GM19397 (cell line): Measurements from ENCODE around the gene SLC6A8.

ENCODE experiments used
- ATAC-seq: cut with Tn5 transposase; IDR thresholded peaks from one replicate; pipeline ENCODE4 v1.9.1; 2021; ENCODE audit warnings: mild to moderate bottlenecking, moderate library complexity; ENCODE audit not compliant: unreplicated experiment

SLC6A8 gene

DNA sequence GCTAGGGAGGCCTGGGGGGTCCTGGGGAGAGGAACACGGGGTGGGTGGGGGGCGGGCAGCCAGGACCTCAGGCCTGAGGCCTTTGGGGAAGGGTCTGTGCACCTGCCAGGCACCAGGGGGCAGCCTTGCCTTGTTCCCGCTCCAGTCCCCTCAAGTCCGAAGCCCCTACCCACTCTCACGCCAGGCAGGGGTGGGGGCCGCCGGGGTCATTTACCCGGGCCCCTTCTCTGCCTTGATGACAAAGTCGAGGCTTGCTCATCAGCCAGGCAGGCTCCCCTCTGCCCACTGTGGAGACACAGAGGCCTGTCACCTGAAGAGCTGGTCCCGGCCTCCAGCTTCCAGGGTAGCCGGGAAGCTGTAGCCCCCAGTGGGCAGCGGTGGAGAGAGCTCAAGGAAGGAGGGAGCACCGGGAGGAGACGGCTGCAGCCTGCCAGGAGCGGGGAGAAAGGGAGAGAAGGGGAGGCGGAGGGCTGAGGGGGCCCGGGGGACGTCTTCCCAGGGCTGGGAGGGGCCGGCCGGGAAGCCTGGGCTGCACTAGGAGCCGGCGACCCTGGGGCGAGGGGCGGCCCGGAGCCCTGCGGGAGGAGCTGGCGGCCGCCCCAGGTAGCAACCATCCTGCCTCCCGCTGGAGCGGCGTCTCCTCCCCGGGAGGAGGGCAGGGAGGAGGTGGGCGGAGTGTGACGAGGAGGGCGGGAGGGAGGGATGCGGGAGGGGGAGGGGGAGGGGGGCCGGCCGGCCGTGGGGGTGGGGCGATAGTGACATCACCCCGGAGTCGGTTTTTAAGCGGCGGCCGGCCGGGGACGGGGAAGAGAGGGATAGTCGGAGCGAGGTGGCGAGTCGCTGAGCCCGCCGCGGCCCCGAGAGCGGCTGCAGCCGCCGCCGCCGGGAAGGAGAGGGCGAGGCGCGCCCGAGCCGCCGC lies at the start of gene SLC6A8:
SLC6A8 (plus strand) TSS at position 806 of the 919 bp plus-strand sequence. CDS start 649 bp downstream, outside the sequence.
- no peak for ATAC-seq

DNA sequence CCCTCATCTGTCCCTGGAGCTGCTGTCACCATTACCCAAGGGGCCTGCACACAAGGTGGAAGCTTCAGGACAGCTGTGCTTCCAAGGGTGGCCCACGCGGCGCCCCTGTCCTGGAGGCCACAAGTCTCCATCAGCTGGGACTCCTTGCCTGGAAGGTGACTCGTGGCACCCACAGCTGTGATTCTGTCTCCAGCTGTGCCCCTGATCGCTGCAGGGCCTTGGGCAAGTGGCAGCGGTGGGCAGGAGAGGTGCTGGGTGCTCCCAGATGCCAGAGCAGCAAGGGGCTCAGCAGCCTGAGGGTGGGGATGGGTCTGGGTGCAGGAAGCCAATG lies 49.7 kb upstream of the SLC6A8 start:
- ATAC-seq, result no peak

DNA sequence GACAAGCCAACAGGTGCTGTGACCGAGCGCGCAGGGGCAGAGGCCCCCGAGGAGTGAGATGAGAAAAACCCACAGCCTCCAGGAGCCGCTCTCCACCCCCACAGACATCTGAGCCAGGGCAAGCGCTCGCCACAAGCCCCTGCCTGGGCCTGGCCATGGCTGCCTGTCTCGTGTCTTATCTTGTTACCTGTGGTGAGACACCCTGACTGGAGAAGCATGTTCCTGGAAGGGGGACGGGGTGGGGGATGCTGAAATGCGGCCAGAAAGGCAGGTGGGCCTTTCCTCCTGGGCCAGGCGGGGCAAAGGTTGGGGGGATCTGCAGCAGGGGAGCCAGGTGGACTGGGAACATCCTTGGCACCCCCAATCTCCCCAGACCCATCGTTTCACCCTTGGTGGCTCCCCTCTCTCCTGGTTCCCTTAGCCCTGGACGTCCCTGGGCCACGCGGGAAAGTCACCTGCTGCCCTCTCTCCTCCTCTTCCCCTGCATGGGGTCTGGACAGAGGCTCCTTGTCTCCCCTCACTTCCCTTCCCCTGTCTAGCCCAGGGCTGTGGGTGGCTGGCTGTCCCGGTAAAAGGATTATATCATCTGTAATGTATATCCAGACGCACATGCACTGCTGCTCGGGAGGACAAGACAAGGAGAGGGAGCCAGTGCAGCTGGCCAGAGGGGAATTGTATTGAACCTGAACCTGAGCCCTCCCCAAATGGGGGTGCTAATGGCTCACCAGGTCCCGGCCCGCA lies 49.1 kb upstream of the SLC6A8 start:
- ATAC-seq, result no peak

DNA sequence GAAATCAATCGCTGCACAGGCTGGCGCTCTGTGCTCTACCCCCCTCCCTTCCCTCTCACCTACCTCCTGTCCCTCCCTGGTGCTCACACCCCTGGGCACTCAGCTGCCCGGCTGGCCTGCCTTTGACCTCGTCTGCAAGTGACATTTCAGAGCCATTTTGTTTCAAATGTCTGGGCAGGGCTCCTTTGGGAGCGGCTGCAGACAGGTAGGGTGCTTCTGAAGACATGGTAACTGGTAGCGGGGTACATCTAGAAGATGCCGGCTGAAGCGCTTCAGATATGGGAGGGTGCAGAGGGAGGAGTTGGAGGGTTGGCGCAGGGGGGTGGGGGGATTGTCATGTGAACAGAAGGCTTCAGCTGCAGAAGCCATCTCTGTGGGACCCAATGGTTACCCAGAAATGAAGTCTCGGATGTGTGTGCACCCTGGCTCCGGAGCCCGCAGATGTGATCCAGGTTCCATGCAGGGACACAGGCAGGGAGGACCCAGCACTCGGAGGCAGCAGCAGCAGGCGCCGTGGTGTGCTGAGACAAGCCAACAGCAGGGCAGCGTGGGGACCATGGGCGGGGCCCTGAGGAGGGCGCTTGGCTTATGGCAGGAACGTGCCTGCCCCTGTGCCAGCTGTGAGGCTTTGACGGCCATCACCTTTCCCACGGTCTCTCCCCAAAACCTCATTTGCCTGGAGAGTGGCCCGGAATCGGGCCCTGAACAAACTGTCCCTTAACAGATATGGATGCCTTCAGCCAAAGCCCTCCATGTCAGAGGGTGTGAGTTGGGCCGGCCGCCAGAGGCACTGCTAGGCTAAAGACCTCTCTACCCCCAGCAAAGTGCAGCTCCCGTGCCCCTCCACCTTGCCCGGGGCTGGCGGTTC lies 48.3 kb upstream of the SLC6A8 start:
- no peak for ATAC-seq

DNA sequence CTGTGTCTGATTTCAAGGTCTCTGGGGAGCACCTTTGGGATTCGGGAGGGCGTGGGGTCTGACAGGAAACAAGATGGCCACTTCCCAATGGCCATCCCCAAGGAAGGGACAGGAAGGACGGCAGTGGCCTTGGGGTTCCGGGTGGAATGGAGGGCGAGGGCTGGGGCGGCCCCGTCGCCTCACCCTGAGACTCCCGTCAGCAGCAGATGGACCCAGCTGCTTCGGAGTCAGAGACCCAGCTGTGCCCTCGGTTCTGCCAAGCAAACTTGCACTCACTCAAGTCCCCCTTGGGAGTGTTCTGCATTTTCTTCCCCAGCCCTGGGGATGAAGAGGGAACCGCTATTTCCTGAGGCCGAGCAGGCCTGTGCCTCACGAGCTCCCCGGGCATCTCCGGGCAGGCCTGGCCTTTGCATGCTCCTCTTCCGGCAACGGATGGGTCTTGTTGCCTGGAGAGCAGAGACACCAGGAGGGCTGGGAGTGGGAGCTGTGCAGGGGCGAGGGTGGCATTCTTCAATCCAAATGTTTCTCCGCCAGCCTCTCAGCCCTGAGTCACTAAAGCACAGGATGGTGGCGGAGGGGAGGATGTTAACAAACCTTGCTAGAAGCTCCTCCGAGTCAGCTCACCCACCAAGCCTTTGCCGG lies 47.6 kb upstream of the SLC6A8 start:
- no peak for ATAC-seq

DNA sequence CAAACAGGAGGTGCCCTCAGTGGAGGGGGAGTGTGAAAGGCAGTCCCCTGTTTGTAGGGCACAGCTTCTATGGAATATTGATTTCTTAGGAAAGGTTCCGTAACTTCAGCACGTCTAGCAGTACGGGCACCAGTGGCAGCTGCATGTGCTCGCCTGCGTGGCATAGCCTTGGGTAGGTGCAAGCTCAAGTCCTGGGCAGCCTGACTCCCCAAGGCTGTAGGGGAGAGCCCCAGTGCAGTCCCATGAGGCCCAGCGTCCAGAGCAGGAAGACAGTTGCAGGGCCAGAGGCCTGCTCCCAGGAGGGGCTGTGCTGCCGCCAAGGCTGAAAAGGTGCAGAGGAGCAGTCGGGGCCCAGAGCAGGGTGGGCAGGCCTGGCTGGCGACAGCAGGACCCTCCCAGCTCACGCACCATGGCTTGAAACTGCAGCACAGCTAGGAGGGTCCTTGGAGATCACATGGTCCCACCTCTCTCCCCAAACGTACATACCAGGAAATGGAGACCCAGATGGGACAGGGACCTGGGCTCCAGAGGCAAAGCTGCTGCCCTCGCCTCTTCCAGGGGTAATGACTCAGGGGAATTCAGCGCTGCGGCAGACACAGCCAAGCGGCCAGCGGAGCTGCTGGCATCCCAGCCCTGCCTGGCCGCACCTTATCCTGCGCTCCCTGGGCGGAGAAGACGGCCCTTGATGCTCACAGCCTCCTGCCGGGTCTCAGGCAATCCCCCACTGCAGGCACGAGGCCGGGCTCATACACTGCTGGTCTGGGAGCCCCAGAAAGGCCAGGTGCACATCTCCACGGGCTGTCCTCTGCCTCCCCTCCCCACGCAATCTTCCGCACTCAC lies 46.8 kb upstream of the SLC6A8 start:
- ATAC-seq, result no peak

DNA sequence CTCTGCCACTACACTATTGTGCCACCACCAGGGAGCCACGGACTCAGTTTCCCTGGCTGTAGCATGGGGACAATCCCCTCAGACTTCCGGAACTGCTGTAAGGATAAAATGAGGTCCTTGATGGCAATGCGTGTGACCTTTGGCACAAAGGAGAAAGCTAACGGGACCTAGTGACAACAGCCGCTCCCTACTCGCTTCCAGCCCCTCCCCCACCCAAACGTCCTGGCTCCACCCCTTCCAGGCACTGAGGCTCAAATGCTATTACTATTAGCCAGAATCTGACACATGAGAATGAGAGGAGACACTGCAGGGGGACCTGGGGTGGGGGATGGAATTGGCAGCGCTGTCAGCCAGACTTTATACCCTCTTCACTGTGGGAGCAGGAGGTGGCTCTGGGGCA lies 46.1 kb upstream of the SLC6A8 start:
- ATAC-seq, result no peak

DNA sequence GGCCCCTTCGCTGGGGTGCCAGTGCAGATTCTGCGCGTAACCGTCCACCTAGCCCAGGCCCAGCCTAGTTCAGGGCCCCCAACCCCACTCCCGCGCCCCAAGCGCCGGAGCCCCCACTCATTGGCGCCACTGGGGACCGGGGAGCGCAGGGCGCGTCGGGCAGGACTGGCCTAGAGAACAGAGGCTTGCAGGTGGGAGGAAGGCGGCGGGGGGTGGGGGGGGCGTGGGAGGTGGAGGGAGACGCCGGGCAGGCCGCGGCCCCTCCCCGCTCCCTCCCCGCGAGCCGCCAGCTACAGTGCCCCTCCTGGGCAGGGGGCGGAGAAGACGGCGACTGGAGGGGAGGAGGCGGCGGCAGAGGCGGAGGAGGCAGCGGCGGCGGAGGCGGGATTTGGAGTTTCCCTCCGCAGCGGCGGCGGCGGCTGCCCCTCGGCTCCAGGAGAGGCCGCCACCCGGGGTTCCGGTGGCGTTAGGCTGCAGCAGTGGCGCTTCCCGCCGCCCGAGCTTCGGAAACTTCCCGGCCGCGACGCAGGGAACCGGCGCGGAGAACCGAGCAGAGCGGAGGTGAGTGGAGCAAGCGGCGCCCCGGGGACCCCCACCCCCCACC lies 45.6 kb upstream of the SLC6A8 start:
- ATAC-seq, result no peak

DNA sequence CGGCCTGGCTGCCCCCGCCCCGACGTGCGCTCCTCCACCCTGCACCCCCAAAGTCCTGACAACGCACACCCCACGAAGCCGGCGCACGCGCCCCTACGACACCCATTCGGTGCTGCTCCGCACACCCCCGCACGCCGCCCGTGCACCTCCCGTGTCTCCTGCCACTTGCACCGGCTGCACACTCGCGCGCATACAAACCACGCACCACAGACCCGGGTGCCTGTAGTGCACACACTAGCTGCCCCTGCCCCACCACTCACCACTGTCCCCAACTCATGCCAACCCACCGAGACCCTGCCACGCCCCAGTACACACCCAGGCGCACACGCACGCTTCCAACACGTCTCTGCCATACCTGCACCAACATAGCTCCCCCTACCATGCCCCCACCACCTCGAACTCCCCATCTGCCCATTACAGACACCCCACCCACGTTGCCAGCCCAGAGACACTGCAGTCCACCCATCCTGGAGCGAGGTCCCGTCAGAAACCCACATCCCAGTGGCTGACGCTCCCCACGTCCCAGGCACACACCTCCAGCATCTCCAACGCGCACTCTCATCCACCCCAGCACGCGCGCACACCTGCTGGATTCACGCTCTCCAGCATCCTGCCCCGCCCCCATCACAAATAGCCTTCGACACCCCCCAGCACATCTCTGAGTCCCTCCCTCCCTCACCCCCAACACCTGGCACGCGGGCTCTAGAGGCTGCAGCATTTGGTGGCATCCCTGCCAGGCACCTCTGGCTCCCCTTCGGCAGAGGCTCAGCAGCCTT lies 44.9 kb upstream of the SLC6A8 start:
- no peak for ATAC-seq

DNA sequence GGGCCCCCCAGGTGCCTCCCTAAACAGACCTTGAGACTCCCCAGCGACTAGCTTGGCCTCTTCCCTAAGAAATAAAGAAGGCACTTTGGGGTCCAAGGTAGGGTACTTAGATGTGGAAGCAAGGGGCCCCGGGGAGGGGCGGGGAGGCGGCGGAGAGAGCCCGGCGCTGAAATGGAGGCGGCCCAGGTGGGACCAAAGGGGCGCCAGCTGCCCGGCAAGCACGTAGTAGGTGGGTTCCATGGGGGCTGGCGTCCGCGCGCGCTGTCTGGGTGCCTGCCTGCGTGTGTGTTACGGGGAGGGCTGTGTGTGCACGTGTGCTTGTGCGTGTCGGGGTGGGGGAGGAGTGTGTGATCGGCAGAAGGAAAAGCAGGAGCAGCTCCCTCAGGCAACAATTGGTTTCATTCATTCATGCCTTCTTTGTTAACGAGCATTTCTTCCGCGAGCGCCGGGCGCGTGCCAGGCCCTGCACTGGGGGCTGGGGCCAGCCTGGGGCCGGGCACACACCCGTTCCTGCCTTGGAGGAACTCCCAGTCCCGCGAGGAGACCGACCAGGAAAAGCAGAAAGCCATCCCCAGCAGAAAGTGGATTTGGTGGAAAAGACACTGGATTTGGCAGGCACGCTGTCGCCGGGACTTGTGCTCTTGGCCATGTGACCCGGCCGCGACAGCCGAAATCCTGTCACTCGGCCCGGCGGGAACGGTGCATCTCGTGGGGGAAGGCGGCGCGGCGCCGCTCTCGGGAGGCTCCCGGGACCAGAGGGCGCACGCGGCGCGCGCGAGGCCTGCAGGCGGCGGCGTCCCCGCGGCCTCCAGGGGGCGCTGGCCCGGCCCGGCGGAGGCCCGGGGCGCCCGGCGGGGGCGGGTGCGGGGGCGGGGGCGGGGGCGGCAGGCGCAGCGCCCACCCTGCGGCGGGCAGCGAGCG lies 44.0 kb upstream of the SLC6A8 start:
- no peak for ATAC-seq

DNA sequence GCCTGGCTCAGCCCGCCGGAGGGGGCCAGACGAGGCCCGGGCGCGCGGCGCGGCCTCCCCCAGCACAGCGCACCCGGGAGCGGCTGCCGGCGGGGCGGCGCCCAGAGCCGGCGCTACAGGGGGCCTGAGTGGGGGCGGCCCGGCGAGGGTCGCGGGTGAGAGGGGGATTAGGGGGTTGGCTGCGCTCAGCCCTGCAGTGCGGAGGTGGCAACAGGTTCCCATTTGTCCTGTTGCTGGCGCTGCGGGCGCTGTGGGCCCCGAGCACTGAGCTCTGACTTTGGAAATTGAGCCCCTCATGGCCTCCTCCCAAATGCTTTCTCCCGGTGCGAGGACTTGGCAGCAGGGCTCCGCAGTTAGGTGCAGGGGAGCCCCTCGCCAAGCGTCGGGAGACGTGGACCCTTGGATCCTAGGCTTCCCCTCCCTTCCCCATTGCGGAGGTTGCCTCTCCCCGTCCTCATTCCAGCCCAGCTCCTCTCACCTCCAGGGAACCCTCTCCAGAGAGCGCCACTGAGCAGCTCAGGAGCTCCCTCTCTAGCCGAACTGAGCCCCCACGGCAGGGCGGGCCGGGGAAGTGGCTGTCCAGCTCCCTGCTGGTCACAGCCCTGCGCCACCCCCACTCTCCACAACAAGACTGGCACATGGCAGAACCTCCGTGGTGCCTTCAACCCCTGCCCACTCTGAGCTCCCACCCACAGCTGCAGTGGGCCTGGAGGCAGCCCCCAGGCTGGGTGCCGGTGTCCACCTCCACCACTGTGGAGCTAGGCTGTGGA lies 43.2 kb upstream of the SLC6A8 start:
- ATAC-seq, result no peak

DNA sequence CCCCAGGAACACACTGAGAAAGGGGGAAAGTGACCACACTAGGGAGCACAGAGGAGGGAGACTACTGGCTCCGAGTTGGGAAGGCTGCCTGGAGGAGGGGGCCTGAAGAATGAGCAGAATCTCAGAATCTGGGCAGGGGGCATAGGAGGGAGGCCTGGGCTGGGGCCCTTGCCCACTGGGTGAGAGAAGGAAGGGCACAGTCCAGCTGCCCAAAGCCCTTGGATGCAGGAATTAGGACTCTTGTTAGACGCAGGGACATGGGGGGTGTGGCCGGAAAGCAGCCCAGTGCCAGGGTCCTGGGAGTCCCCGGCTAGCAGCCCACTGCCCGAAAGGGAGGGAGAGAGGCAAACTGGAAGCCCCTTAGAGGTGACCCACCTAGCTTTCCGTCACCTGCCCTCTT lies 42.6 kb upstream of the SLC6A8 start:
- no peak for ATAC-seq

DNA sequence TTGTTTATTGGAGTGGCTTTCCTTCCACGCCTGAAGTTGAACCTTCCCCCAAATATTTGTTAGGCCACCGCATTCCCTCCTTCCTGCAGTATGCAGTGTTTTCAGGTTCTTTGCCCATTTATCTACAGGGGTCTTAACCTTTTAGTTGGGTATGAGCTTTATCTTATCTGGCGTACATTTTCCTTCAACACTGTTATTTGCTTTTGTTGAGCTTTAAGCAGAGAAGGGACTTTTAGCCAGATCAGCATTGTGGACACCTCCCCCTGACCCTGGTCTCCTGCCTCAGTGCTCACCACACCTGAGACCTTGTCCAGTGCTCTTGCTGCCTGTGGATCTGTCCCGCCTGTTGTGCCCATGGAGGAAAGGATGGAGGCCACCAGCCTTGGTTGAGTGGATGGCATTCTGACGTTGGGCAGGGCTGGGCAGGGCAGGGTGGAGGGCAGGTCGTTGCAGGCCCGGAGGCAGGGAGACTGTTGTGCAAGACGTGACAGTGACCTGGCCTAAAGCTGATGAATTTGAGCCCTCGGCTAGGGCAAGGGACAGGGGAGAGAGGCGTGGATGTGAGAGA lies 41.7 kb upstream of the SLC6A8 start:
- ATAC-seq, result no peak

DNA sequence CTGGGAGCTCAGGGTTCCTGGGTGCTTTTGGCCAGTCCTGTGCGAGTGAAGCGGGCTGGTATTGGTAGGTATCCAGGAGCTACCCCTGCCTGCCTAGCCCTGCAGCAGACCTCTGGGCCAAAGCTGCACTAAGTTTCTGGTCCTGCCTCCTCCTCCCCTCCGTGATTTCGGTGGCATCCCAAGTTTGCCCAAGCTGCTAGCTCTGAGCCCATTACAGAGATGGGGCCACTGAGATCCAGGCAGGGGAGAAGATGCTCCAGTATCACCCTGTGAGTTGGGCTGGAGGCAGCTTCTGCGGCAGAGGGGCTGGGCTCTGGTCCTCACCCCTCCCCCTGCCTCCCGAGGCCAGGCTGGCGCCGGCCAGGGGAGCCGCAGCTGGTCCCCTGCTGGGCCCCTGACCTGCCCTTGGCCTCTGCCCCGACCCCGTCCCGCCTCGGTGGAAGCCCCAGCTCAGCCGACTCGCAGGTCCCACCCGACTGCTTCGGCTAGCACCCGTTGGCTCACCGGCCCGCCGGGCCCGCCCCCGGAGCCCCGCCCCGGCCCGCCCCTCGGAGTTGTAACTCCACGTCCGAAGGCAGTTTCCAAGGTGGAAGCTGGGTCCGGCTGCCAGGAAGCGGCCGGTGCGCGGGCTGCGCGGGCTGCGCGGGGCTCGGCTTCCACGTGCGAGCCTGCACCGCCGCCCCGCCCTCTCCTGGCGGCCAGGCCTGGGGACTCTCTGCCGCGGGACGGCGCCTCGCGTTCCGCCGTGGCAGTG lies 40.9 kb upstream of the SLC6A8 start, which contains the start of gene DUSP9:
DUSP9 (plus strand) TSS at position 584 of the 754 bp plus-strand sequence. CDS start 751 bp downstream, outside the sequence.
- no peak for ATAC-seq

DNA sequence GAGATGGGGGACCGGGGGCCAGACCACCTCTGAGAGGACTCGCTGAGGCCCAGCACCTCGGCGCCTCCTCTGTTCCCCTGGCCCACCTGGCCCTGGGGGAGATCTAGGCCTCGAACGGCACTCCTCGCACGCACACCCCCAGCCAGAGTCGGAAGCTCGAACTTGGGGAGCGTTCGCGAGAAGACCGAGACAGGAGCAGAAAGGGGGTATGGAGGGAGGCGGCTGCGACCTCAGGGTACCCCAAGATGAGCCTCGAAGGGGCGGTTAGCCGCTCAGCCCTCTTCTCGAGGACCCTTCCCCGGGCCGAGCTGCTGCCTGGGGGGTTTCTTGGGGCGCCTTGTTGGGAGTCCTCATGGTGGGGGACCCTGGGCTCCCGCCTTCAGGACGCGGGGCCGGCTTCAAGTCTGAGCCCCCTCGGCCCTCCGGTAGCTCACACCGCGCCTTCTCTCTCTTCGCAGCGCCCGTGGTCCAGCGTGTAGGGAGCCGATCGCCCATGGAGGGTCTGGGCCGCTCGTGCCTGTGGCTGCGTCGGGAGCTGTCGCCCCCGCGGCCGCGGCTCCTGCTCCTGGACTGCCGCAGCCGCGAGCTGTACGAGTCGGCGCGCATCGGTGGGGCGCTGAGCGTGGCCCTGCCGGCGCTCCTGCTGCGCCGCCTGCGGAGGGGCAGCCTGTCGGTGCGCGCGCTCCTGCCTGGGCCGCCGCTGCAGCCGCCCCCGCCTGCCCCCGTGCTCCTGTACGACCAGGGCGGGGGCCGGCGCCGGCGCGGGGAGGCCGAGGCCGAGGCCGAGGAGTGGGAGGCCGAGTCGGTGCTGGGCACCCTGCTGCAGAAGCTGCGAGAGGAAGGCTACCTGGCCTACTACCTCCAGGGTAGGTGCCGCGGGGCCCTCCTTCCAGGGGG lies 40.0 kb upstream of the SLC6A8 start:
- ATAC-seq, result no peak
